Islet precursor cell (in vitro differentiated cells): ENCODE measurements around the gene SMO.
A peak's percentile ranks its signal among the peaks of the same experiment; 100 is the strongest.
"Not testable (repeated sequence)": the region's sequence is repeated elsewhere in the genome, so short reads cannot be mapped to it uniquely, and the experiment has no call there.

Source experiments
- DNase-seq: peaks from one replicate; pipeline ENCODE4 v3.0.0-alpha.2; 2018

Gene SMO

DNA sequence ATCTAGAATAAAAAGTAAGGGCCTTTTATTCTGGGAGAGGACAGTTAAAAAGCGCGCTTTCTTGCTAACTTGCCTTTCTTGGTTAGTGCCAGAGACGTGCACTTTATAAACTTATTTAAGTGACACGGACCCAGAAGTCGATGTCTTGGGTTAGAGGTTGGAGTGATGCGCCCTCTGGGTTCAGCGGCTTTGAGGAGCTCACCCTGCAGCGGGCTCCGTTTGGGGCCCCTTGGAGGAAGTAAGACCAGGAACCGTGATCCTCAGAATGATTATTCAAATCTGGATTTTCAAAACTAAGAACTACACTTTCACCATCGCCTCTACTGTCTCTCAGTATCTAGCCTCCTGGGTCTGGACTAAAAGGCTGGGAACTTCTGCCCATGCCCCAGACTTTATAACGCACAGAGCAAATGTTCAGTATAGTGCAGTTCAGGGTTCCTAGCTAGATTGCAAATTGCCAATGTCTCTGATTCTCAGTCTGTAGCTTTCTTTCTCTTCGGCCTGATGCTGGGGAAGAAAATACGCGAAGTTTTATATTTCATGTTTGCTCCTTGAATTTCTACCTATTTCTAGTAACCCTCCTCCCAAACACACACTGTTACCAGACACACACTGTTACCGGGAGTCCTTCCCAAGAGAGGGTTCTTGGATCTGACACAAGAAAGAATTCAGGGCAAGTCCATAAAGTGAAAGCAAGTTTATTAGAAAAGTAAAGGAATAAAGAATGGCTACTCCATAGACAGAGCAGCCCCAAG is 18.6 kb upstream of the SMO start:
- DNase-seq = no peak

DNA sequence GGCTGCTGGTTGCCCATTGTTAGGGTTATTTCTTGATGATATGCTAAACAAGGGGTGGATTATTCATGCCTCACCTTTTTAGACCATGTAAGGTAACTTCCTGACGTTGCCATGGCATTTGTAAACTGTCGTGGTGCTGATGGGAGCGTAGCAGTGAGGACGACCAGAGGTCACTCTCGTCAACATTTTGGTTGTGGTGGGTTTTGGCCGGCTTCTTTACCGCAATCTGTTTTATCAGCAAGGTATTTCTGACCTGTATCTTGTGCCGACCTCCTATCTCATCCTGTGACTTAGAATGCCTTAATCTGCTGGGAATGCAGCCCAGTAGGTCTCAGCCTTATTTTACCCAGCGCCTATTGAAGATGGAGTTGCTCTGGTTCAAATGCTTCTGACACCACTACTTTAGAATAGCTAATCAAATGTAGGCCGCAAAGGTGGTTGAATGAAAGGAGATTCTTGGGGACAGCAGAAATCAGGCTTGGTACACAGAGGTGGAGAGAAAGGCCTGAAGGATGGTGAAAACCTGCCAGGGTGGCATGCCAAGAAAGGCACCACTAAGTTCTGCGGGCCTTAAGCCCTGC is 17.9 kb upstream of the SMO start:
- no peak for DNase-seq

DNA sequence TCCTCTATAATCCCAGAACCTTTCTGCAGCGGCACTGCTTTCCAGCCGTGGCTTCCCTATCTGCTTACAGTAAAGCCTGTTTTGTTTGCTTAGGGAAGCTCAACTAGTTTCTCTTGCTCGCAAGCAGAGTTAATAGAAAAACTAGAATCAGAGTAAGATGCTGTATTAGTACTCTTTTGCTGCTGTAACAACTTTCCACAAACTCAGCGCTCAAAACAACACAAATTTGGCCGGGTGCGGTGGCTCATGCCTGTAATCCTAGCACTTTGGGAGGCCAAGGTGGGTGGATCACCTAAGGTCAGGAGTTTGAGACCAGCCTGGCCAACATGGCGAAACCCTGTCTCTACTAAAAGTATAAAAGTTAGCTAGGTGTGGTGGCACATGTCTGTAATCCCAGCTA is 14.6 kb upstream of the SMO start:
- DNase-seq = not testable (repeated sequence)

DNA sequence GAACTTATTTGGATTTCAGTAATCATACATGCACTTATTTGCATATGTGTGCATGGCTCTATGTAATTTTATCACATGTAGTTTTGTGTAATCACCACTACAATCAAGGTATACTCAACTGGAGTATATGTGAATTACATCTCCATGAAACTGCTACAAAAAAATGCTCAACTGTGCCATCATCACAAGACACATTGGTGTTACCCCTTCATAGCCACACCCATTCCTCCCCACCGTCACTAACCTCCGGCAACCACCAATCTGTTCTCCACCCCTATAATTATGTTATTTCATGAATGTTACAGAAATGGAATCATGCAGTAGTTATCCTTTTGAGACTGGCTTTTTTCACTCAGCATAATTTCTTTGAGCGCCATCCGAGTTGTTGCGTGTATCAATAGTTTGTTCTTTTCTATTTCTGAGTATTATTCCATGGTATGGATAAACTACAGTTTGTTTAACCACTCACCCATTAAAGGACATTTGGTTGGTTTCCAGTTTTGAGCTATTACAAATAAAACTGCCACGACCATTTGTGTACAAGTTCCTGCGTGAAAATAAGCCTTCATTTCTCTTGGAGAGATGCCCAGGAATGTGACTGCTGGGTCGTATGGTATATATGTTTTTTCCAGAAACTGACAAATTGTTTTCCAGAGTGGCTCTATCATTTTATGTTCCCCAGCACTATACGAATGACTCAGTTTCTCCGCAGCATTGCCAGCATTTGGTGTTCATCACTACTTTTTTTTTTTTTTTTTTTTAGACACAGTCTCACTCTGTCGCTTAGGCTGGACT is 11.3 kb upstream of the SMO start:
- peak; percentile 10 for DNase-seq

DNA sequence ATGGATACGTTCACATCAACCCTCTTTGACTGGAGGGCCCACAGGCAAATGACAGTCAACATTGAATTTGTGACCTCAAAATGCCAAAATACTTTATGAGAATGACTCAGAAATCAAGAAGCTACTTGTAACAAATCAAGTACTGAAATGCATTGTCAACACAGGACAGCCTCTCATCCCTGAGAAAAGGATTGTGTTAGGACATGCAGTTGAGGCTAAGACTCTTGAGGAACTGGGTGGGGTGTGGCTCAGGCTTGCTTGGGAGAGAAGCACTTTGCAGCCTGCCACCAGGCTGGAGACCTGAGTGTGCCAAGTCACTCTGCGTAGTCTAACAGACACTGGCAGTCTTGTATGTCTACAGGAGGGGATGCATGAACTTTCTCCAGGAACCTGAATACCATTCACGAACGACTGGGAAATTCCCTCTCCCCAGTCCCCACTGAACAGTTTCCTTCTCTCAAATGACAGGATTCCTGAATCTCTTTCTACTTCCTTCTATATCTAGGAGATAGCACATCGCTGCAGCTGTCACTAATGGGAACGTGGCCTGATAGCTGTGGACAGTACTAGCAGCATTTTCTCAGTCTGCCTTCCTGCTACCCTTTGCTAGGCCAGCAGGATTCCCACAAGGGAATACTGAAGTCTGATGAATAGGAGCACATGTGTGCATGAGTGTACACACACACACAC is 3.3 kb upstream of the SMO start:
- DNase-seq = no peak

DNA sequence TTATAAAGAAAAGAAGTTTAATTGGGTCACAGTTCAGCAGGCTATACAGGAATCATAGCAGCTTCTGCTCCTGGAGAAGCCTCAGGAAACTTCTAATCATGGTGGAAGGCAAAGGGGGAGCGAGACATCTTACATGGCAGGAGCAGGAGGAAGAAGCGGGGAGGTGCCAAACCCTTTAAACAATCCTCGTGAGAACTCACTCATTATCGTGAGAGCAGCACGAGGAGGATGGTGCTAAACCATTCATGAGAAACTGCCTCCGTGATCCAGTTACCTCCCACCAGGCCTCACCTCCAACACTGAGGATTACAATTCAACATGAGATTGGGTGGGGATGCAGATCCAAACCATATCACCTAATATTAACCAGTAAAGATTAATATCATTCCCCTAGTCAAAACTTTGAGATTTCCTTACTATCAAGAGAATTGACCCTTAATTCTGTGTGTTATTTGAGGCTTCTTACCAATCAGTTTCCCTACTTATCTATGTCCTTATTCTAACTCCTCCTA is 1.6 kb upstream of the SMO start:
- no peak for DNase-seq

DNA sequence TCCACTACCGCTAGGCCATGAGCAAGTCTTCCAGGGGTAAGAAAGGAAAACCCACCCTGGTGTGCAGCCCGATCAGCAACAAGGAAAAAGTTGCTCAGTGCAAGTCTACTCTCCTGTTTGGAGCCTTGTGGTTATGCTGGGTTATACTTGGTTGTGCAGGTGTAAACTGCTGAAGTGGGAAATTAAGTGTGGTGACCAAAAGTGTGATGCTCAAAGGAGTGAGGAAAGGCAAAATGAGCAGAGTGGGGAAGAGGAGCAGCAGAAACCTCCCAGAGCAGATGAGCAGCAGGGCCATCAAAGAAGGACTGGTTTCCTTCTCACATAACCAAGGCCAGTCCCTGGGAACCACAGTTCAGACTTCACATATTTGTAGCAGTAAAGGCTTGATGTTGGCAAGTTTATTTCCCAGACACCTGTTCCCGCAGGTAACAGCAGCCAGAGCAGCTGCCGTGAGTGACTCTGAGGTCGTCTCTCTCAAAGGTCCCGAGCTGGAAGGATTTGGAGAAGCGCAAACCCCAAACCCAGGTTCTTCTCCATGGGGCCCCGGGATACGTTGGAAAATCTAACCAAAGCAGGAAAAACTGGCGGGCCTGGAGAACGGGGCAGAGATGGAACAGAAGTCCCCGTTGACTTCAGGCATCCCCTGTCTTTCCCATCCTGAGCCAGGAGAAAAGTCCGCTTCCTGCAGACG is 607 bp upstream of the SMO start:
- DNase-seq = no peak

DNA sequence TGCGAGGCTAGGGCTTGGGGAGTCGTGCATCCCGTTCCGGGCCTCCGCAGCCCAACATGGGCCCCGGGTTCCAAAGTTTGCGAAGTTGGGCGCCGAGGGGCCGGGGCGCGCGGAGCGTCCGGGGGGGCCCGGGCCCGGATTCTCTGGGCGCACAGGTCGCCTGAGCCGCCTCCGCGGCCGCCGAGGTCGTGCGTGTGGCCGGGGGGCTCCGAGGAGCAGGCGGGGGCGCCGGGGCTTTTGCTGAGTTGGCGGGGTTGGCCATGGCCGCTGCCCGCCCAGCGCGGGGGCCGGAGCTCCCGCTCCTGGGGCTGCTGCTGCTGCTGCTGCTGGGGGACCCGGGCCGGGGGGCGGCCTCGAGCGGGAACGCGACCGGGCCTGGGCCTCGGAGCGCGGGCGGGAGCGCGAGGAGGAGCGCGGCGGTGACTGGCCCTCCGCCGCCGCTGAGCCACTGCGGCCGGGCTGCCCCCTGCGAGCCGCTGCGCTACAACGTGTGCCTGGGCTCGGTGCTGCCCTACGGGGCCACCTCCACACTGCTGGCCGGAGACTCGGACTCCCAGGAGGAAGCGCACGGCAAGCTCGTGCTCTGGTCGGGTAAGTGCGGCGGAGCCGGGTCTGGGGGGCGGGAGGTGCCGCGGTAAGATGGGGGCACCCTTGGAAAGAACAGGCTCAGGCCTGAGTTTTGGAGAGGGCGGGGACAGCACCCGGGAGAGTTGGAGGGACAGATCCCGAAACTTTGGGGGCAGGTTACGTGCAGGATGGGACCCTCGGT is 643 bp downstream of the SMO start:
- peak; percentile 63 for DNase-seq

DNA sequence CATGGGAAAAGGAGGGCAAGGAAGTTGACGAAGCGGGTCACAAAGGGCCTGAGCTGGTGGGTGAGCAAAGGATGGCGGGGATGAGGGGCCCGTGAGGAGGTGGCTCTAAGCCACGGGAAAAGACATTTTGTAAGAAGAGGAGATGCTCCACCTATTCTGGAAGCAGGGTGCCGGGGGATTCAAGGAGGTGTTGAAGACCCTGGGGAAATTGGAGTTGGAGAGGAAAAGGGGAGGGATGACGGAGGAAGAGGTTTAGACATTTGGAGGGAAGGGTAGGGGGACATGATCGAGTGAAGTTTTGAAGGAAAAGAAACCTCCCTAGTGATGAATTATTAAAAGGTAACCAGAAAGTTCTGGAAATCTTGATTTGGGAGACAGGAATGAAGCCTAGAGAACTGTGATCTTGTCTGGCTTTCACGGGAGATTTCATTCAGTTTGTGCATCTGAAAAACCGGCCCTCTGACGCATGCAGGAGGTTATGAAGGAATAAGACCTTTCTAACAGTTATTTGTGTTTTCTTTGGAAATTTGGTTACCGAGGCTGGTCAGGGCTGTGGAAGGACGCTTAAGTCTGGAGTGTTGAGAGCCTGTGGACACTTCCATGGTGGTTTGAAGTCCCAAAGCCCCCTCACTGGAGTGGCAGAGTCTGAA is 1.4 kb downstream of the SMO start:
- DNase-seq = no peak

DNA sequence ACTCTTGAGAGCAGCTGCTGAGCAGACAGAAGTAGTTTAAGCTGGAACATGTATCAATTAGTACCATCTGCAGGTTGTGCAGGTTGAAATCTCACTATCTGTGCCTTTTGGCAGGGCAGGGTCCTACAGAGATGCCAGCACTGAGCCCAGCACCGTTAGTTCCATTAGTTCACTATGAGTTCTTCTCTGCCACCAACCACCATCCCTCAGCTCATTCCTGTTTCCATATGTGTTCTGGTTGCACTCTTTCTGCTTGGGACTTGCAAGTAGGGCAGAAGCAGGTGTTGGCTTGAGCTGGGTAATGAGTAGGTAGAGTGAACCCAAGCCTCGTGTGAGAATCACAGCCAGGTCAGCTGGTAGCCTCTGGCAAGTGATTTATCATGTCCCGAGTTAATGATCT is 2.8 kb downstream of the SMO start:
- peak; percentile 37 for DNase-seq

DNA sequence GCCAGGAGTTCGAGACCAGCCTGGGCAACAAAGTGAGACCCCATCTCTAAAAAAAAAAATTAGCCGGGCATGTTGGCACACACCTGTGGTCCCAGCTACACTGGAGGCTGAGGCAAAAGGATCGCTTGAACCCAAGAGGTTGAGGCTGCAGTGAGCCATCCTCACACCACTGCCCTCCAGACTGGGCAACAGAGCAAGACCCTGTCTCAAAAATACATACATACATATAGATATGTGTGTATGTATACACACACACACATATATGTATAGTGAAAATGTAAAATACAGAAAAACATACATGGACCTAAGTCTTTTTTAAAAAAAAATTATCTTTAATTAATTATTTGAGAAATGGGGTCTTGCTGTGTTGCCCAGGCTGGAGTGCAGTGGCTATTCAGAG is 5.5 kb downstream of the SMO start:
- DNase-seq = no peak

DNA sequence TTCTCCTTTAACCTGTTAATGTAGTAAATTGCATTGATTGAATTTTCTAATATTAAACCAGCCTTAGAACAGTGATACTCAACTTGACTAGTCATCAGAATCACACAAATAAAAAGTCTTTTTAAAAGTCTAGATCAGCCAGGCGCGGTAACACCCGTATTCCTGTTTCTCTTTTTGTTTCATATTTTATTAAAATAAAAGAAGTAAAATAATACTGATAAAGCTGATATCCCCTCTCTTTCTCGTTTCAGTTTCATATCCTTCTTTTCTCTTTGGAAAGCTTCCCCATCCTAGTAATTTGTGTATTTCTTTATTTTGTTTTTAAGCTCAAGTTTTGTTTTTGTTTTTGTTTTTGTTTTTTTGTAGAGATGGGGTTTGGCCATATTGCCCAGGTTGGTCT is 9.3 kb downstream of the SMO start:
- no peak for DNase-seq

DNA sequence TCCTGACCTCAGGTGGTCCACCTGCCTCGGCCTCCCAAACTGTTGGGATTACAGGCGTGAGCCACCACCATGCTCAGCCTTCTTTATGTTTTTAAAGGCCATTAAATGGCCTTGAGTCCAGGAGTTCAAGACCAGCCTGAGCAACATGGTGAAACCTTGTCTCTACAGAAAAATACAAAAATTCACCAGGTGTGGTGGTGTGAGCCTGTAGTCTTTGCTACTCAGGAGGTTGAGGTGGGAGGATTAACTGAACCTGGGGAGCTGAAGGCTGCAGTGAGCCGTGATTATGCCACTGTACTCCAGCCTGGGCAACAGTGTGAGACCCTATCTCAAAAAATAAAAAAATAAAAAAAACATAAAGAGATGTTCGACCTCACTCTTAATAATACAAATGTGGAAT is 11.0 kb downstream of the SMO start:
- DNase-seq = no peak

DNA sequence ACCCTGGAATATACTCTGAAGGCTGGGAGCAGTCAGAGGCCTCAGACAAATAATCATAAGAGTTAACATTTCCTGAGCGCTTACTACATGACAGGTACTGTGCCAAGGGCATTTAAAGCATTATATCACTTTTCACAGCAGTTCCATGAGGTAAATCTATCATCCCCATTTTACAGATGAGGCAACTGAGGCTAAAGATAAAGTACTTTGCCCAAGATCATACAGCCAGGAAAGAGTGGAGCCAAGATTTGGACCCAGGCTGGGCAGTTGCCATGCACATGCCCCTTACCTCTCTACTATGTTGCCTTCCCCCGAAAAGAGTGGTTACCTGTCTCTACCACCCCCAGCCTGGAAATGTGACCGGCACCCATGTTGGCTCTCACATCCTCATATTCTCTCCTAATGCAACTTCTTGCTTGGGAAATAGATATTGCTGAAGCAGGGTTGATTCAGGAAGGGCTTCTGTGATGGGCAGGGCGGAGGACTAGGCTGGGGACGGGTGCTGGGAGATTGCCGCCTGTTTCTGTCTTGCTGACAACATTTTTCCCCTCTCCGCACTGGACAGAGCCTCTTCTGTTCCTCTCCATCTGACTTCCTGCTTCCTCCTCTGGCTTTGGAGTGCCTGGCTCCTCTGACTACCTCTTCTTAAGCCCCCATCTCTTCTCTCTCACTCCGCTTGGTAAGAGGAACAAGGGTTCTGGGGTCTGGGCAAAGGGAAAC is 13.8 kb downstream of the SMO start:
- DNase-seq = no peak

DNA sequence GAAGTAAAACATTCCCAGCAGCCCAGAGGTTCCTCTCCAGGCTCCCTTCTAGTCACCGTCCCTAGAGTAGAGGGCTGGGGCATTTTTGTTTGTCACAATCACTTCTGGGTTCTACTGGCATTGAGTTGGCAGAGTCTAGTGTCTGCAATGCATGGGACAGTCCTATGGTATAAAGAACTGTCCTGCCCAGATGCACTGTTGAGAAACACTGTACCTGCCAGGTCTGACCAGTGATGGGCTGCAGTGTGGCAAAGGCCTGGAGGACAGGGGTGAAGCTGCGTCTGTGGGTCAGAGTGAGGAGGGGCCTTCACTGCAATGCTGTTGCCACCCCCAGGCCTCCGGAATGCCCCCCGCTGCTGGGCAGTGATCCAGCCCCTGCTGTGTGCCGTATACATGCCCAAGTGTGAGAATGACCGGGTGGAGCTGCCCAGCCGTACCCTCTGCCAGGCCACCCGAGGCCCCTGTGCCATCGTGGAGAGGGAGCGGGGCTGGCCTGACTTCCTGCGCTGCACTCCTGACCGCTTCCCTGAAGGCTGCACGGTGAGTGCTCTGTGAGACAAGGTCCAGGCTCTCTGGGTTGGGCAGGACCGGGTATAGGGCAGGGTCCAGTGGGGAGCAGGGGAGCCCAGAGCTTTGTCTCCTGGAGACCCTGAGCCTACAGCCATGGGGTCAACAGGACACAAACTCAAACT is 14.8 kb downstream of the SMO start:
- no peak for DNase-seq

DNA sequence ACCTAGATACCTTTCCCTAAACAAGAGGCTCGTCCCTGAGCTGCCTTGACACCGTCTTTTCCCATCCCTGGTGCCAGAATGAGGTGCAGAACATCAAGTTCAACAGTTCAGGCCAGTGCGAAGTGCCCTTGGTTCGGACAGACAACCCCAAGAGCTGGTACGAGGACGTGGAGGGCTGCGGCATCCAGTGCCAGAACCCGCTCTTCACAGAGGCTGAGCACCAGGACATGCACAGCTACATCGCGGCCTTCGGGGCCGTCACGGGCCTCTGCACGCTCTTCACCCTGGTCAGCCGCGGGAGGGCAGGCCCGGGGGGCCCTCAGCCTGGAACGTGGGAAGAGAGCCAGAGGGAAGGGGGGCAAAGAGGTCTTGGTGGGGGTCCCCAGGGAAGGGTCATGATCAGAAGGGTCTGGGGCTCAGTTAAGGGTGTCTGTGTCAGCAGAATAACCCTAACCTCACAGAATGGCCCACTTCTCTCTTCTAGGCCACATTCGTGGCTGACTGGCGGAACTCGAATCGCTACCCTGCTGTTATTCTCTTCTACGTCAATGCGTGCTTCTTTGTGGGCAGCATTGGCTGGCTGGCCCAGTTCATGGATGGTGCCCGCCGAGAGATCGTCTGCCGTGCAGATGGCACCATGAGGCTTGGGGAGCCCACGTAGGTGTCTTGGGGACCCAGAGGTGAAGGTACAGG is 16.8 kb downstream of the SMO start:
- DNase-seq = no peak

DNA sequence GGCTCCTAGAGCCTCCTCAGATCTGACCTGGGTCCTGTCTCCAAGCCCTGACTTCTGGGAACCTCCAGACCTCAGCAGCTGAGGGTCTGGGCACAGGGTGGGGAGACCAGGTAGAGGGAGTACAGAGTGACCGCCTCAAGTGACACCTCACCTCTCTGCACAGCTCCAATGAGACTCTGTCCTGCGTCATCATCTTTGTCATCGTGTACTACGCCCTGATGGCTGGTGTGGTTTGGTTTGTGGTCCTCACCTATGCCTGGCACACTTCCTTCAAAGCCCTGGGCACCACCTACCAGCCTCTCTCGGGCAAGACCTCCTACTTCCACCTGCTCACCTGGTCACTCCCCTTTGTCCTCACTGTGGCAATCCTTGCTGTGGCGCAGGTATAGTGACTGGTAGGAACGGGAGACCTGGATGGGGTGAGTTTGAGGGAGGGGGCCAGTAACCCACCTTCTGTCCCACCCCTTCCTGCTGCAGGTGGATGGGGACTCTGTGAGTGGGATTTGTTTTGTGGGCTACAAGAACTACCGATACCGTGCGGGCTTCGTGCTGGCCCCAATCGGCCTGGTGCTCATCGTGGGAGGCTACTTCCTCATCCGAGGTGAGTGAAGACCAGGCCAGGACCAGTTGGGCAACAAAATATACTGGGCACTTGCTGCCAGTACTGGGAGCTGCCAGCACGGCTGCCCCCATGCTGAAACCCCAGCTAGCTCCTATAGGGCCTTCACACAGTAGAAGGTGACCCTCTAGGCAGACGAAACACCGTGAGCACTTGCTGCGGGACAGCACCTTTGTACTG is 17.8 kb downstream of the SMO start:
- no peak for DNase-seq

DNA sequence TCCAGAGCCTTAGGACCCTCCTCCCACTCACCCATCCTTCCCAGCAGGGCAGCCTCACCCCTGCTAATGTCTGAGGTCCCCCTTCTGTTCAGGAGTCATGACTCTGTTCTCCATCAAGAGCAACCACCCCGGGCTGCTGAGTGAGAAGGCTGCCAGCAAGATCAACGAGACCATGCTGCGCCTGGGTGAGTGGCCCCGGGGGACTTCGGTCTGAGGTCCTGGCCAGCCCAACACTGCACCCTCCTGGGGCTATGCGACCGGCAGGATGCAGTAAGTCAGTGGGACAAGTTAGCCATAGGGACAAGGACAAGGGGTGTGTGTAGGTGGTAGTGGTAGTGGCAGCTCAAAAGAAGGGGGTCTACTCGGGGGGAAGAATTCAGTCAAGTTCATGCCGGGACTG is 20.2 kb downstream of the SMO start:
- peak; percentile 53 for DNase-seq
